Measurements from ENCODE around the gene DDX20. TPM values are rescaled to one million over a fixed set of nuclear protein-coding genes. Genes with fewer than 3 reads are reported as not detected.
A peak's percentile ranks its signal among the peaks of the same experiment; 100 is the strongest.

The DDX20 gene
- total RNA-seq, 1 experiment from 2014 or later: 10.4 TPM

GRCh38 chr1:111811891-111812290 is 56.2 kb downstream of the DDX20 start:
- BruUV-seq (replicated peaks): no TSS peak
- Histone ChIP-seq H3K27me3 (replicated peaks; ENCODE audit: control insufficient read depth, insufficient read depth, low read length) (no peaks in the 10 kb centered on the region), H3K4me3 (ENCODE audit: low read depth, low read length) (no peak overlapping the region), H3K9me3 (no peaks in the 10 kb centered on the region), H3K4me1 (no peaks in the 10 kb centered on the region), H3K36me3 (ENCODE audit: control insufficient read depth, insufficient read depth, low read length) (no peaks in the 10 kb centered on the region)
- no peaks in the 10 kb centered on the region for H3K4me1 Mint-ChIP-seq (ENCODE audit: low read depth, unreplicated experiment)
- H3K36me3 Mint-ChIP-seq (ENCODE audit: insufficient read depth, unreplicated experiment): no peaks in the 10 kb centered on the region
- no peaks in the 10 kb centered on the region for H3K9me3 Mint-ChIP-seq (ENCODE audit: unreplicated experiment)
- H3K27me3 Mint-ChIP-seq (ENCODE audit: insufficient read depth, unreplicated experiment): no peaks in the 10 kb centered on the region
- no peak overlapping the region for H3K27ac Mint-ChIP-seq (ENCODE audit: unreplicated experiment)
- CTCF ChIA-PET: no interaction called here
- POLR2A ChIA-PET: no interaction called here
- no peak for TF ChIP-seq CTCF (IDR thresholded peaks at IDR 0.05; ENCODE audit: insufficient read depth in 1 of 2, low read depth in 1 of 2, low read length in 1 of 2, severe bottlenecking in 1 of 2, unreplicated experiment in 1 of 2)
- intact Hi-C loops (cut with micrococcal nuclease; ENCODE audit: unreplicated experiment): no loop called here
- DNase-seq: no peak
- H3K4me3 Mint-ChIP-seq (ENCODE audit: unreplicated experiment): no peak overlapping the region

- BruUV-seq (replicated peaks): no TSS peak
- Mint-ChIP-seq H3K9me3 (ENCODE audit: unreplicated experiment) (no peaks in the 10 kb centered on the region), H3K27me3 (ENCODE audit: insufficient read depth, unreplicated experiment) (no peaks in the 10 kb centered on the region), H3K27ac (ENCODE audit: unreplicated experiment) (no peak overlapping the region), H3K36me3 (ENCODE audit: insufficient read depth, unreplicated experiment) (no peaks in the 10 kb centered on the region), H3K4me1 (ENCODE audit: low read depth, unreplicated experiment) (no peaks in the 10 kb centered on the region), H3K4me3 (ENCODE audit: unreplicated experiment) (no peak overlapping the region)
- CTCF ChIA-PET: no interaction called here
- no peak for TF ChIP-seq CTCF (IDR thresholded peaks at IDR 0.05; ENCODE audit: insufficient read depth in 1 of 2, low read depth in 1 of 2, low read length in 1 of 2, severe bottlenecking in 1 of 2, unreplicated experiment in 1 of 2)
- POLR2A ChIA-PET: no interaction called here
- no peak for DNase-seq
- H3K4me3 ChIP-seq (ENCODE audit: low read depth, low read length): no peak overlapping the region
- no peaks in the 10 kb centered on the region for H3K4me1 ChIP-seq
- no peaks in the 10 kb centered on the region for H3K9me3 ChIP-seq
- no peaks in the 10 kb centered on the region for H3K36me3 ChIP-seq (ENCODE audit: control insufficient read depth, insufficient read depth, low read length)
- intact Hi-C loops (cut with micrococcal nuclease; ENCODE audit: unreplicated experiment): no loop called here
- no peaks in the 10 kb centered on the region for H3K27me3 ChIP-seq (replicated peaks; ENCODE audit: control insufficient read depth, insufficient read depth, low read length)
Observed at GRCh38 chr1:111812306-111812705, 56.6 kb downstream of the DDX20 start.

GRCh38 chr1:111813440-111814304 is 58.0 kb downstream of the DDX20 start:
- peak in 1 of 2 experiments; percentile 19 for TF ChIP-seq CTCF (IDR thresholded peaks at IDR 0.05; ENCODE audit: insufficient read depth in 1 of 2, low read depth in 1 of 2, low read length in 1 of 2, severe bottlenecking in 1 of 2, unreplicated experiment in 1 of 2)
- intact Hi-C loops (cut with micrococcal nuclease; ENCODE audit: unreplicated experiment): no loop called here
- Mint-ChIP-seq H3K27ac (ENCODE audit: unreplicated experiment) (no peak overlapping the region), H3K9me3 (ENCODE audit: unreplicated experiment) (no peaks in the 10 kb centered on the region), H3K4me1 (ENCODE audit: low read depth, unreplicated experiment) (no peaks in the 10 kb centered on the region), H3K27me3 (ENCODE audit: insufficient read depth, unreplicated experiment) (no peaks in the 10 kb centered on the region), H3K4me3 (ENCODE audit: unreplicated experiment) (no peak overlapping the region), H3K36me3 (ENCODE audit: insufficient read depth, unreplicated experiment) (no peaks in the 10 kb centered on the region)
- H3K27me3 ChIP-seq (replicated peaks; ENCODE audit: control insufficient read depth, insufficient read depth, low read length): no peaks in the 10 kb centered on the region
- no peaks in the 10 kb centered on the region for H3K36me3 ChIP-seq (ENCODE audit: control insufficient read depth, insufficient read depth, low read length)
- H3K9me3 ChIP-seq: no peaks in the 10 kb centered on the region
- ChIA-PET CTCF (interaction anchor here (0.6 to 1.6 kb wide), 3 partner anchors 44 to 124 kb away, joined by 3 to 4 read pairs (median 3); no protein-coding TSS in a partner anchor), POLR2A (no interaction called here)
- H3K4me3 ChIP-seq (ENCODE audit: low read depth, low read length): no peak overlapping the region
- peak in 1 of 2 experiments; percentile 8 for DNase-seq
- no peaks in the 10 kb centered on the region for H3K4me1 ChIP-seq
- no TSS peak for BruUV-seq (replicated peaks)
